Measurements from ENCODE around the gene RASA2. TPM values are rescaled to one million over a fixed set of nuclear protein-coding genes. Genes with fewer than 3 reads are reported as not detected.

The RASA2 gene
- polyA plus RNA-seq, 1 donor from 2014 or later, result 37.5 TPM

DNA sequence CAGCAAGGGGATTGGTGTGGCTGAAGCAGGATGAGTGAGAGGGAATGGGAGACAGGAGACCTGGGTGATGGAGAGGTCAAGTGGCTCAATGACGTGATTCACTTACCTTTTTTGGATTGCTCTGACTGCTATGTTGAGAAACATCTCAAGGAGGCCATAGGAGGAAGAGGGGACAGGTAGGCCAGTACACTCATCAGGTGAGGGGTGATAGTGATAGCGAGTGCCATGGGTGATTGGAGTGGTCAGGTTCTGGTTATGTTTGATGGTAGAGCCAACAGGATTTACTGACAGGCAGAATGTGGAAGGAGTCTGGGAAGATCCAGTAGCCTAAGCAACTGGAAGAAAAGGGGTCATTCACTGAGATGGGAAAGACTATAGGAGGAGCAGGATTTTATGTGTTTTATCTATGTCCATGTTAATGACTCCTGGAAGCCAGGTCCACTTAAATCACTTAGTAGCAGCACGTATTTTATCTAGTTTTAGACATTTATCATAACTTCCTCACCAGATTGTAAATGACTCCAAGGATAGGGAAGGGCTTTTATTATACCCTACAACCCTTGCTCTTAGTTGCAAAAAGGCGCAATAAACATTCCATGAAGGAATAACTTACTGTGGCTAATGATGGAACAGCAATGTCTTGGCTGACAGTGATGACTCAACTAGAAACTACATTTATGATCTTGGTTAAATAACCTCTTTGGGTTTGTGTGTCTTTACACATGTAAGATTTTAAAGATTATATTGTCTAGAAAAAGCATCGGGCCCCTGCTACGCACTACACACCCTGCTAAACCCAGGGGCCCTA lies 131.5 kb downstream of the RASA2 start:
- Histone ChIP-seq H3K27ac (ENCODE audit: low read length) (no peak overlapping the region), H3K79me2 (replicated peaks; ENCODE audit: insufficient read depth, low read length) (no peaks in the 10 kb centered on the region), H3K4me3 (ENCODE audit: low read length) (no peak overlapping the region), H4K20me1 (ENCODE audit: insufficient read depth) (no peaks in the 10 kb centered on the region), H3K9me2 (ENCODE audit: insufficient read depth, low read length) (no peaks in the 10 kb centered on the region), H3K27me3 (ENCODE audit: insufficient read depth, low read depth, low read length) (no peaks in the 10 kb centered on the region), H3K4me2 (ENCODE audit: low read length) (no peak overlapping the region), H3F3A (ENCODE audit: insufficient read depth, low read length, poor library complexity, severe bottlenecking) (no peaks in the 10 kb centered on the region), H3K36me3 (ENCODE audit: insufficient read depth, low read length) (no peaks in the 10 kb centered on the region), H3K9ac (ENCODE audit: low read length) (no peak overlapping the region), H2AFZ (ENCODE audit: low read depth, low read length) (no peak overlapping the region), H3K9me3 (ENCODE audit: low read length) (no peaks in the 10 kb centered on the region)
- TF ChIP-seq RAD21 (conservative IDR thresholded peaks at IDR 0.05) (no peak), EP300 (conservative IDR thresholded peaks at IDR 0.05; ENCODE audit: poor library complexity, severe bottlenecking) (no peak), POLR2AphosphoS5 (IDR thresholded peaks at IDR 0.05) (no peak), TAF1 (IDR thresholded peaks at IDR 0.05; ENCODE audit: low read depth) (no peak), MXI1 (conservative IDR thresholded peaks at IDR 0.05; ENCODE audit: poor library complexity, severe bottlenecking) (no peak), EZH2 (IDR thresholded peaks at IDR 0.05; ENCODE audit: borderline replicate concordance, insufficient read depth, low read length, poor library complexity, severe bottlenecking) (no peak)
- TF ChIP-seq, protein P1, sequence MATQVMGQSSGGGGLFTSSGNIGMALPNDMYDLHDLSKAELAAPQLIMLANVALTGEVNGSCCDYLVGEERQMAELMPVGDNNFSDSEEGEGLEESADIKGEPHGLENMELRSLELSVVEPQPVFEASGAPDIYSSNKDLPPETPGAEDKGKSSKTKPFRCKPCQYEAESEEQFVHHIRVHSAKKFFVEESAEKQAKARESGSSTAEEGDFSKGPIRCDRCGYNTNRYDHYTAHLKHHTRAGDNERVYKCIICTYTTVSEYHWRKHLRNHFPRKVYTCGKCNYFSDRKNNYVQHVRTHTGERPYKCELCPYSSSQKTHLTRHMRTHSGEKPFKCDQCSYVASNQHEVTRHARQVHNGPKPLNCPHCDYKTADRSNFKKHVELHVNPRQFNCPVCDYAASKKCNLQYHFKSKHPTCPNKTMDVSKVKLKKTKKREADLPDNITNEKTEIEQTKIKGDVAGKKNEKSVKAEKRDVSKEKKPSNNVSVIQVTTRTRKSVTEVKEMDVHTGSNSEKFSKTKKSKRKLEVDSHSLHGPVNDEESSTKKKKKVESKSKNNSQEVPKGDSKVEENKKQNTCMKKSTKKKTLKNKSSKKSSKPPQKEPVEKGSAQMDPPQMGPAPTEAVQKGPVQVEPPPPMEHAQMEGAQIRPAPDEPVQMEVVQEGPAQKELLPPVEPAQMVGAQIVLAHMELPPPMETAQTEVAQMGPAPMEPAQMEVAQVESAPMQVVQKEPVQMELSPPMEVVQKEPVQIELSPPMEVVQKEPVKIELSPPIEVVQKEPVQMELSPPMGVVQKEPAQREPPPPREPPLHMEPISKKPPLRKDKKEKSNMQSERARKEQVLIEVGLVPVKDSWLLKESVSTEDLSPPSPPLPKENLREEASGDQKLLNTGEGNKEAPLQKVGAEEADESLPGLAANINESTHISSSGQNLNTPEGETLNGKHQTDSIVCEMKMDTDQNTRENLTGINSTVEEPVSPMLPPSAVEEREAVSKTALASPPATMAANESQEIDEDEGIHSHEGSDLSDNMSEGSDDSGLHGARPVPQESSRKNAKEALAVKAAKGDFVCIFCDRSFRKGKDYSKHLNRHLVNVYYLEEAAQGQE (IDR thresholded peaks at IDR 0.05; ENCODE audit: borderline replicate concordance), result no peak

DNA sequence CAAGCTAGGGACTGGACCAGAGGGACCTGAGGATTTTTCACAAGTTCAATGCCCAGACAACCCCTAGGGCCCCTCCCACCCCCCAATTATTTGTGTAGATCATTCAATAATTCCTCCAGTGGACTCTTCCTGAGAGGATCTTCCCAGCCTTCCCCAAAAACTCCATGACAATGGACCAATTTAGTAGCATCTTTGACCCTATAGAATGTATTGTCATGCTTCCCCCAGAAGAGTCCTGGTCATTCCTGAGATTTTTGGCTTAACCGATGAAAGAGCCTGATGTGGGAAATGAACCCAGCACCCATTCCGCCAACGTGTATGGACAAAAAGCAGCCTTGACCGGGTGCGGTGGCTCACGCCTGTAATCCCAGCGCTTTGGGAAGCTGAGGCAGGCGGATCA lies 132.1 kb downstream of the RASA2 start:
- TF ChIP-seq, protein P2, sequence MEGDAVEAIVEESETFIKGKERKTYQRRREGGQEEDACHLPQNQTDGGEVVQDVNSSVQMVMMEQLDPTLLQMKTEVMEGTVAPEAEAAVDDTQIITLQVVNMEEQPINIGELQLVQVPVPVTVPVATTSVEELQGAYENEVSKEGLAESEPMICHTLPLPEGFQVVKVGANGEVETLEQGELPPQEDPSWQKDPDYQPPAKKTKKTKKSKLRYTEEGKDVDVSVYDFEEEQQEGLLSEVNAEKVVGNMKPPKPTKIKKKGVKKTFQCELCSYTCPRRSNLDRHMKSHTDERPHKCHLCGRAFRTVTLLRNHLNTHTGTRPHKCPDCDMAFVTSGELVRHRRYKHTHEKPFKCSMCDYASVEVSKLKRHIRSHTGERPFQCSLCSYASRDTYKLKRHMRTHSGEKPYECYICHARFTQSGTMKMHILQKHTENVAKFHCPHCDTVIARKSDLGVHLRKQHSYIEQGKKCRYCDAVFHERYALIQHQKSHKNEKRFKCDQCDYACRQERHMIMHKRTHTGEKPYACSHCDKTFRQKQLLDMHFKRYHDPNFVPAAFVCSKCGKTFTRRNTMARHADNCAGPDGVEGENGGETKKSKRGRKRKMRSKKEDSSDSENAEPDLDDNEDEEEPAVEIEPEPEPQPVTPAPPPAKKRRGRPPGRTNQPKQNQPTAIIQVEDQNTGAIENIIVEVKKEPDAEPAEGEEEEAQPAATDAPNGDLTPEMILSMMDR (IDR thresholded peaks at IDR 0.05; ENCODE audit: poor library complexity, severe bottlenecking), result no peak
- TF ChIP-seq MXI1 (conservative IDR thresholded peaks at IDR 0.05; ENCODE audit: poor library complexity, severe bottlenecking), result no peak
- no peak for TF ChIP-seq POLR2AphosphoS5 (IDR thresholded peaks at IDR 0.05)
- TF ChIP-seq EZH2 (IDR thresholded peaks at IDR 0.05; ENCODE audit: borderline replicate concordance, insufficient read depth, low read length, poor library complexity, severe bottlenecking), result no peak
- TF ChIP-seq, protein P1 (IDR thresholded peaks at IDR 0.05; ENCODE audit: borderline replicate concordance), result no peak
- TF ChIP-seq RAD21 (conservative IDR thresholded peaks at IDR 0.05), result no peak
- no peak for TF ChIP-seq EP300 (conservative IDR thresholded peaks at IDR 0.05; ENCODE audit: poor library complexity, severe bottlenecking)
- TF ChIP-seq SMC3 (conservative IDR thresholded peaks at IDR 0.05; ENCODE audit: poor library complexity), result no peak
- no peak for TF ChIP-seq TAF1 (IDR thresholded peaks at IDR 0.05; ENCODE audit: low read depth)
- H3K9me2 ChIP-seq (ENCODE audit: insufficient read depth, low read length), result no peaks in the 10 kb centered on the region
- no peak overlapping the region for H2AFZ ChIP-seq (ENCODE audit: low read depth, low read length)
- no peak overlapping the region for H3K27ac ChIP-seq (ENCODE audit: low read length)
- H3K9ac ChIP-seq (ENCODE audit: low read length), result no peak overlapping the region
- H3F3A ChIP-seq (ENCODE audit: insufficient read depth, low read length, poor library complexity, severe bottlenecking), result no peaks in the 10 kb centered on the region
- H3K79me2 ChIP-seq (replicated peaks; ENCODE audit: insufficient read depth, low read length), result no peaks in the 10 kb centered on the region
- H3K9me3 ChIP-seq (ENCODE audit: low read length), result no peaks in the 10 kb centered on the region
- H4K20me1 ChIP-seq (ENCODE audit: insufficient read depth), result no peaks in the 10 kb centered on the region
- H3K36me3 ChIP-seq (ENCODE audit: insufficient read depth, low read length), result no peaks in the 10 kb centered on the region
- H3K27me3 ChIP-seq (ENCODE audit: insufficient read depth, low read depth, low read length), result no peaks in the 10 kb centered on the region
- no peak overlapping the region for H3K4me3 ChIP-seq (ENCODE audit: low read length)
- H3K4me2 ChIP-seq (ENCODE audit: low read length), result no peak overlapping the region
